HG03442 (cell line): ENCODE results near the gene NOXA1.

Experiments
- ATAC-seq: cut with Tn5 transposase; IDR thresholded peaks from one replicate; pipeline ENCODE4 v1.9.1; 2021; ENCODE audit warnings: mild to moderate bottlenecking, moderate library complexity; ENCODE audit not compliant: unreplicated experiment

The NOXA1 gene

DNA sequence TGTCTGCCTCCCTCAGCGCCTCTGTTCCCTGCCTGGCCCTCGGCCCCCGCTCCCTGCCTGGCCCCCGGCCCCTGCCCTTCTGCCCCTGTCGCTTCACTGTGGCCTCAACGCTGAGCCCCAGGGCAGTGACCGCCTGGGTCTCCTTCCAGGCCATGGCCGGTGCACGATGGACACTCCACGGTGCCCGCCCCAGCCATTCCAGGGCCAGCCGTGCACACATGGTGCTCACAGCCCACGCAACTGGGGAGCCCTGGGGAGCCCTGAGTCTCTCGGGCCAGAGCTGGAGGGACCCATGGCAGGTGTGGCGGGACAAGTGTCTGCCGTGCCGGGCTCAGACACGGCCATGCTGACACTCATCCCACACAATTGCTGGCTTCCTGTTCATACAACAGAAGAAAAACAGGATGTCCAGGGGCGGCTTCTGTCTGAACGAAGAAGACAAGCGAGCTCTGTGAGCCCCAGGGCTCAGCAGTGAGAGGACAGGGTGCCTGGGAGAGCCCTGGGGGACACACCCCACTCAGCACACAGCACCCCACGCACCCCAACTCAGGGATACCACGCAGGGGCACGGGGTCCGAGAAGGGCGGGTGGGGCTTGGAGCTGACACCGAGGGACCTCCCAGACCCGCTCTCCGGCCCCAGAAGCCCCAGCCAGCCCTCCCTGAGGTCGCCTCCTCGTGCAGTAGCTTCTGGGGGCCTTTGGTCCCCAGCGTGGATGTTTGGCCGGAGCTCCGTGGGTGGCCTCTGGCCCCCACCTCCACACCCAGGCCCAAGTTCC is 35.9 kb upstream of the NOXA1 start:
- no peak for ATAC-seq

DNA sequence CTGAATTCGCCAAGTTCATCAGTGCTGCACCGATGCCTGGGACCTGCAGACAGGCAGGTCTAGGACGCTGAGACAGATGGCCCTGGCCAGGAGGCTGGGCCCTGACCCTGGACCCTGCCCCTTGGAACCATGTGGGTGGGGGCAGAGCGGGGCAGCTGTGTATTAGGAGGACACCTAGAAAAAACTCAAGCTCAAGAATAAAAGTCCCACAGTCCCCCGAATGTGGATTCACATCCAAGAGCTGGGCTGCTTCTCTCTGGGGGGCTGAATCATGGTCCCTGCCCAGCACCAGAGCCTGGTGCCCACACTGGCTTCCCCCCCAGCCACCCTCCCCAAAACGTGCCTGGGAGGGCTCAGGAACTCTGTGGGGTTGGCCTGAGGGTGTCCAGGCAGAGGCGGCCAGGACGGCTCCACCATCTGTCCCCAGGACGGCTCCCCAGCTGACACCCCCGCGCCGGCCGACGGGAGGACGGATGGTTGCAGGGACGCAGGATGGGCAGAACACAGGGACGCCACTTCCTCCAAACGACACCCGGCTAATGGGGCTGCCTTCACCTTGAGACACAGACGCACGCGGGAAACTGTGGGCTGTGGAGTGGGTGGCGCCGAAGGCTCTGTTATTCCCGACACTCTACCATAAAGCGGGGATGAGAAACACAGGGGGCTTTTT is 35.2 kb upstream of the NOXA1 start:
- ATAC-seq = no peak

DNA sequence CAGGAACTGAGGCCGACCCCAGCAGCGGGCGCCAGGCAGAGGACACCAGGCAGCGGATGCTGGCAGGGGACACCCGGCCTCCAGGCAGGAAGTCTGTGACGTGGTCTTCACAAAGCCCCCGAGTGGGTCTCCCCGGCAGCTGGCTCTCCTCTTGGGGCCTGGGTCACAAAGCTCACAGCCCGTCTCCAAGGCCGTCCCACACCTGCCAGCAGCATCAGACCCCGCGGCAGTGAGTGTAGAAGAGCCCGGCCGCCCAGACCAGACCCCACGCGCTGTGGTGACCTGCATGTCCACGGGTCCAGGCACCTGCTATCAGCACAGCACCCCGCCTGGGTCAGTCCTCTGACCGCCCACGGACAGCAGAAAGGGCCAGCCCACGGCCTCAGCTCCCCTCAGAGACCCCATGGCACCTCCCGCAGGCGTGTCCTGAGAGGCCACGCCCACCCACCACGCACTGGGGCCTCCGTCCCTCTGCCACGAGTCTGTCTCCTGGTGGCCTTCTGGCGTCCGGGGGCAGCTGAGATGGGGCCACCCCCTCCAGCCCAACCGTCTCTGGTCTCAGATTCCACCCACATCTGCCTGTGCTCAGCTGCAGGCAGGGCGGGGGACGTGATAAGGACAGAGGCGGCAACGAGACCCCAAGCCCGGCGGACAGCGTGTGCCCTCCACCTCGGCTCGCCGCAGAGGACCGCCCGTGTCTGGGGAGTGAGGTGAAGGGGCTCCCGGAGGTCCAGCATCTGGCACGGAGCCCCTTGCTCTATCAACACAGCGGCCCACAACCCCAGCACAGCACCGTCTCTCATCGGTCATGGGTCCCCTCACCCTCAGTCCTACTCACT is 34.4 kb upstream of the NOXA1 start:
- ATAC-seq = no peak

DNA sequence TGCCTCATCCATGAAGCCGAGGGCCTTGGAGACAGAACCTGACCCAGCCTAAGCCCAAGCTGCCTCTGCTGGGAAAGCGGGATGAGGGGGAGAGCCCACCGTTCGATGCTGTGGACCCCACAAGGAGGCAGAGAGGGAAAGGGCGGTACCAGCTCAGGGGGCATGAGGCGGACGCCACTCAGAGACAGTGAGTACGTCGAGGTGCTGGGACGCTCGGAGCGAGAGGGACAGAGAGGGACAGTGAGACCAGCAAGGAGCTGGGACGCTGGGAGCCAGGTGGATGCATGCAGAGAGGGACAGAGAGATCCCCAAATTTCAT is 33.8 kb upstream of the NOXA1 start:
- no peak for ATAC-seq

DNA sequence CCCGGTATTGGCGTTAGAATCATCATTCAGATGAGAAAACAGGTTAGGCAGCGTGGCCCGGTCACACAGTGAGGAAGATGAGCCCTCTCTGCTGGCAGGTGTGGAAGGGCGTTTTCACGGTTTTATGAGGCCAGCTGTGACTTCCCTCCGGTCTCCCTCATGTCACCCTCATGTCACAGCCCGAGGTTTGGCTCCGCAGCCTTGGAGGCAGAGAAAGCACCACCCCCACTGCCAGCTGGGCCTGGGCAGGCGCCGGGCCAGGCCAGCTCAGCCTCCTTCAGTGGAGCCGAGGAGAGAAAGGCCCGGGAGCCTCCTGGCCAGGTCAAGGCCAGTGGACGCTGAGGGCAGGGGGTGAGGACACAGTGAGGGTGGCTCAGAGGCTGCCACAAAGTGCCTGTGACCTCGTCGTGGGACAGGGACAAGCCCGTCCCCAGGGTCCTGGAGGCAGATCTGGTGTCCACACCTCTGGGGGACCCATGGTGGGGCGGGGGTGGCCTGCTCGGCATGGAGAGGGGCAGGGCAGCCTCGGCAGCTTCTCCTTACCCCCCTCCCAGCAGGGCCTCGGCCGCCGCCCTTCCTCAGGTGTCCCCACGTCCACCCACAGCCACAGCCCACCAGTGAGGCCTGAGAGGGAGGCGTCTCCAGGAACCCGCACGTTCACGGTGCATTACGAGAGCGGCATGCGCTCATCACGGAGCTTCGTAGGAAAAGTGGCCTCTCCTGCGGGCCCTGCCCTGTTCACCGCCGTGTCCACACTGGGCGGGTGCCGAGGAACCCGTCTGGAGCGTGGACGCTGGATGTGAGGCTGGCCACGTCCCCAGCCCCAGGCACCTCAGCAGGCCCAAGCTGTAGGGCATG is 32.4 kb upstream of the NOXA1 start:
- no peak for ATAC-seq

DNA sequence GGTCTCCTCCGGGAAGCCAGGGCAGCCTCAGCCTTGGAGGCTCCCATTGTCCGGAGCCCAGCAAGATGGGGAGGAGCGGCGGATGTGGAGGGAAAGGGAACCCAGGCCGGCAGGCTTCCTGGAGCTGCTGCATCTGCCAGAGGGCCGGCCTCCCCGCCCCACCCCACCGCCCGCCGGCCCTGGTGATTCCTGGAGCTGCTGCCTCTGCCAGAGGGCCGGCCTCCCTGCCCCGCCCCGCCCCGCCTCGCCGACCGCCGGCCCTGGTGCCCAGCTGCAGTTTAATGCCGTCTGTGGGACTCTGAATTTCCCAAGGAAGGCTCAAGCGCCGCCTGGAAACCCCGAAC is 31.8 kb upstream of the NOXA1 start:
- no peak for ATAC-seq

DNA sequence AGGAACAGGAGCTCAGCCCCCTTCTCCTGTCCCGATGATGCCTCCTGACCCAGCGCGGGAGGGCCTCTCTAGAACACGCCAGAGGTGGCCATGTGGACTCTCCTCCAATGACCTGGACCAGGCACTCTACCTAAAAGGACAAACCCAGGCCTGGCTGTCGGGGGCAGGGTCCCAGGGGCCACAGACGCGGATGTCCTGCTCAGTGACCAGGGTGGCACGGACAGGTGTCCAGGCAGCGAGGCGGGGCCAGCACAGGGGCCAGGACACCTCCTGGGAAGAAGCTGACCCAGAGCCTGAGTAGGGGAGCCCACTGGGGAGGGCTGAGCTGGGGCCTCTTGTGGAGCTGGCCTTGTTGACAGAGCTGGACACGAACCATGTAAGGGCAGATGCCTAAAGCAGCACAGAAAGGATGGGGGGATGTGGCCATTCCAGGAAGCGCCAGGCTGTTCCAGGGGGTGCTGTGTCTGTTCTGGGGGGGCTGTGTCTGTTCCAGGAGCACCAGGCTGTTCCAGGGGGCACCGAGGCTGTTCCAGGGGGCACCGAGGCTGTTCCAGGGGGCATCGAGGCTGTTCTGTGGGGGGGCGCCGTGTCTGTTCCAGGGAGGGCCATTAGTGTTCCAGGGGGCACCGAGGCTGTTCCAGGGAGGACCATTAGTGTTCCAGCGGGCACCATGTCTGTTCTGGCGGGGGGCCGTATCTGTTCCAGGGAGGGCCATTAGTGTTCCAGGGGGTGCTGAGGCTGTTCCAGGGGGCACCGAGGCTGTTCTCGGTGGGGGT is 30.8 kb upstream of the NOXA1 start:
- ATAC-seq = no peak

DNA sequence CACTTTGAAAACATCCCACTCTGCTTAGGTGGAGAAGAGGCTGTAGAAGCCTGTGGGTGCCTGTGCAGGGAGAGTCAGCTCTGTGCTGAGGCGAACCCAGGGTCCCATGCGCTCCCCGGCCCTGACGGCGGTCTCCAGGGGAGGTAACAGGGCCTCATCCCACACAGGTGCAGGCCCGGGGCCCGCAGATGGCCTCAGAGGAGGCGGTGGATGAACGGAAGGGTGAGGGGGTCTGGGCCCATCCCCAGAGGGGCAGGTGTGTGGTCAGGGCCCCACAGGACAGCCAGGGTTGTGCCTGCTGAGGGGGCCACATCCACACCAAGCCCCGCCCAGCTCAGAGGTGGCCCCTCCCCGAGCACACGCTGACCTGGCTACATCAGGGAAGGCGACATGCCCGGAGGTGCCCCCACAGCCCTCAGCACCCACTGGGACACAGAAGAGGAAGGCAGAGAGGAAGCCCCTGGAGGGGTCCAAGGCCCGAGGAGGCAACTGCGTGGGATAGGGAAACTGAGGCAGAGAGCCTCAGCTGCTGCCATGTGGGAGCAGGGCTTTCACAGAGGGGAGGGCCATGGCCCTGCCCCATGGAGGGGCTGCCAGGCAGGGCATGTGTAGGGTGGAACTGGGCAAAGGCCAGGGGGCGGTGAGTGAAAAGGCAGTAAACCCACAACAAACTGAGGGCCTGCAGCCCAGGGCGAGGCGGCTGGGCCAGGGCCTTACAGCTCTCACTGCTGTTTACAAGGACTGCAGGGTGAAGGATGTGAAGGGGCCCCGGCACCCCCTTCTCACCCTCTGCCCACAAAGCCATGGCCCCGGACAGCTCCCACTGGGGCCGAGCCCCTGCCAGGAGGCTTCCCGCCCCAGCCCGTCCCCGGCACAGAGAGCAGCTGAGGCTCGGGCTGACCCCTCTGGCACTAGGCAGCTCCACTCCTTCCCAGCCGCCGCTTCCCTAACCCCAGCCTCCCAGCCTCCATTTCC is 29.7 kb upstream of the NOXA1 start:
- ATAC-seq = no peak

DNA sequence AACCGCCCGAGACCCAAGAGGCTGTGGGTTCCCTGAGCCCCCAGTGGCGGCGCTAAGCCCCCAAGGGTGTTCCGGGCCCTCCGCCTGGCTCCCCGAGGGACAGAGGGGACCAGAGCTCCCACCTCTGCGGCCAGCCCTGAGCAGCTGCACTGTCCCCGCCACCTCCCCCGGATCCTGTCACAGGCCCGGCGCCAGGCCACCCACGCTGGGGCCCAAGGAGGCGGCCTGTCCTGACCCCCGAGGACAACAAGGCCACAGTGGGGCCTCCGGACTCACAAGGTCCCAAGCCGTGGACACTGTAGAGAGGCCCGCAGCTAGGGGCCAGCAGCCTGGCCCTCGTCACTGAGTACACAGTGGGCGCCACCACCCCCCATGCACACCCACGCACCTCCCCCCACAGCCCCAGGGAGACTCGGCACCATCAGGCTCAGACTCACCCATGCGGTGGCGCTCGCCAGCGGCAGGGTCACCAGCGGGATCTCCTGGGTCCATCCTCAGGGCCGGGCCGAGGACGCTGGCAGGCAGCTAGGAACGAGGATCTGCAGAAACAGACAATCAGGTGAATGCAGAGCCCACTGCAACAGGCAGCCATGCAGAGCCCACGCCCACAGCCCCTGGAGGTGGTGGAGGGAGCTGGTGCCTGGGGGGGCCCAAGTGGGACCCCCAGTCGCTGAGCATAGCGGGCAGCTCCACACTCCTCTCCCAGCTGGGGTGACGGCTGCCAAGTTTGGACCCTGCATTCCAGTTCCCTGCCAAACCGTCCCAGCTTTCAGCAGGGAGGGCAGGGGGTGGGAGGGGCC is 28.1 kb upstream of the NOXA1 start:
- no peak for ATAC-seq

DNA sequence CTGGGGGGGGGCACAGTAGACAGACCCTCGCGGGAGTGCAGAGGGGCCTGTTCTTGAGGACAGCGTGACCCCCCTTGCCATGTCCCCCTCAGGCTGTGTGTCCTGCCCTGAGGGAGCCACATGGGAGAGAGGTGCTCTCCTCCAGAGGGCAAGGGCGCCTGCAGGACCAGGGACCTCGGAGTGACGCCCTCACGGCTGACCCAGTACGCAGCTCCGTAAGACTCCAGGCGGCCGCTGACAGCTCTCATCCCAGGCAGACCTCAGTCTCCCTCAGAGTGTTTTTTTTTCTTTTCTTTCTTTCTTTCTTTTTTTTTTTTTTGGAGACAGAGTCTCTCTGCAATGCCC is 27.6 kb upstream of the NOXA1 start:
- no peak for ATAC-seq

DNA sequence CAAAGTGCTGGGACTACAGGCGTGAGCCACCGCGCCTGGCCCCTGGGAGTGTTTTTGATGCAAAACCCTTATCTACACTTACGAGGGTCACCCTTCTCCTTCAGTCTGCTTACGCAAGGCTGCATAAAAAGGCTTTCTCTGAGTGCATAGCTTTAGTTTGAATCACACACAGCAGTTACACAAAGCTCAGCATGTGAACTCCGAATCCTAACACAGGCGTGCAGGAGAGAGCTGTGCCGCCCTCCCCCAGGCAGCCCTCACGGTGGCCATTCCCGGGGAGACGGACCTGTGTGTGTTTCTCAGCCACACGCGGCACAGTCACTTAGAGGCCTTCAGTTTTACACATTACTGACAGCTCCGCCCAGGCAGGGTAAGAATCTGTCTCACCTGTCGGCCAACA is 27.0 kb upstream of the NOXA1 start:
- no peak for ATAC-seq

DNA sequence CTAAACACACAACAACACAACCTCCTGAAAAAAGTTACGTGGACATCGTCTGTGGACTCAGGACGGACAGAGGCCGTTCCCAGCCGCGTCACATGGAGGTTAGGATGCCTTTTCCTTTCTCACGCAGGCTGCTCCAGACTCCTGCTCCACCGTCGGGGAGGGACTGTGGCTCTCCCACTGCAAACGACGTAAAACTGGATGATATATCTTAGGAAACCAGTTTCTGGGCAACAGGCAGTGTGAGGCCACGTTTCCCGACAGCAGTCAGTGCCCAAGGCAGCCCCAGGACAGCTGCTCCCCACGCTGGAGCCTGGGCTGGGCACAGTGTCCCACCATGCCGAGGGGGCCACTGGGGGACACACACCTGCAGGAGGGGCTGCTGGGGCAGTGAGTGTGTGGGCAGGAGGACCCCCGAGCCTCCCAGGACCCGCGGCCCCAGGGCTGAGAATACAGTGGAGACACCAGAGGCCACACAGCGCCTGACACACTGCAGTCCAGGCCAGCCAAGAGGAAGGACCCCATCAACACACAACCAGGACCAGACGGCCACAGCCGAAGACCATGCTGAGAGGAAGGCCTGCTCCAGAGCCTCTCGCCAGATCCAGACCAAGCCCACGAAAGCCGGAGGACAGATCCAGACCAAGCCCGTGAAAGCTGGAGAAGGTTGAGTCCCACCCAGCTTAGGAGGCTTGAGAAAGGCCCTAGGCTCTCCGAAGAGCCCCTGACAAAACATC is 26.4 kb upstream of the NOXA1 start:
- ATAC-seq = no peak

DNA sequence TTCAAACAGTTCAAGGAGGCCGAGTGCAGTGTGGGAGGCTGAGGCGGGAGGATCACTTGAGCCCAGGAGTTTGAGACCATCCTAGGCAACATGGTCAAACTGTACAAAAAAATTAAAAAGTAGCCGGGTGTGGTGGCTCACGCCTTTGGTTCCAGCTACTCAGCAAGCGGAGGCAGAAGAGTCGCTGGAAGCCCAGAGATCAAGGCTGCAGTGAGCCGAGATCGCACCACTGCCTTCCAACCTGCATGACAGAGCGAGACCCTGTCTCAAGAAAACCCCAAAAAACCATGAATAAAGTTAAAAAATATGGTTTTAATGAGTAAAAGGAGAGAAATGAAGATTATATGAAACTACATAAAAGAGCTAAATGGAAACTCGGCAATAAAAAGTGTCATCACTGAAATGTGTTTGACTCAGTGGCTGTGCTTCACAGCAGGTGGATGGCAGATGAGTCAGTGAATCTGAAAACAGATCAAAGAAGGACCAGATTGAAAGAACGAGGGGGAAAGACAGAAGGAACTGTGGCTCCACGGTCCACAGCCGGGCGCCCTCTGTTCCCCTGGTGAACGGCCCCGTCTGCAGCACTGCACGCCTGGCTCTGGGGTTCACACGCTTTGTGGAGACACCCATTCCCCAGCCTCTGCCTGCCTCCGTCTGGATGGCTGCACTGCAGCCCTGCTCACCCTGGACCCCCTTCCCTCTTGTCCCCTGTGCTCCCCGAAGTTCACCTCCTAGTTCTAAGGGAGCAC is 25.3 kb upstream of the NOXA1 start:
- no peak for ATAC-seq

DNA sequence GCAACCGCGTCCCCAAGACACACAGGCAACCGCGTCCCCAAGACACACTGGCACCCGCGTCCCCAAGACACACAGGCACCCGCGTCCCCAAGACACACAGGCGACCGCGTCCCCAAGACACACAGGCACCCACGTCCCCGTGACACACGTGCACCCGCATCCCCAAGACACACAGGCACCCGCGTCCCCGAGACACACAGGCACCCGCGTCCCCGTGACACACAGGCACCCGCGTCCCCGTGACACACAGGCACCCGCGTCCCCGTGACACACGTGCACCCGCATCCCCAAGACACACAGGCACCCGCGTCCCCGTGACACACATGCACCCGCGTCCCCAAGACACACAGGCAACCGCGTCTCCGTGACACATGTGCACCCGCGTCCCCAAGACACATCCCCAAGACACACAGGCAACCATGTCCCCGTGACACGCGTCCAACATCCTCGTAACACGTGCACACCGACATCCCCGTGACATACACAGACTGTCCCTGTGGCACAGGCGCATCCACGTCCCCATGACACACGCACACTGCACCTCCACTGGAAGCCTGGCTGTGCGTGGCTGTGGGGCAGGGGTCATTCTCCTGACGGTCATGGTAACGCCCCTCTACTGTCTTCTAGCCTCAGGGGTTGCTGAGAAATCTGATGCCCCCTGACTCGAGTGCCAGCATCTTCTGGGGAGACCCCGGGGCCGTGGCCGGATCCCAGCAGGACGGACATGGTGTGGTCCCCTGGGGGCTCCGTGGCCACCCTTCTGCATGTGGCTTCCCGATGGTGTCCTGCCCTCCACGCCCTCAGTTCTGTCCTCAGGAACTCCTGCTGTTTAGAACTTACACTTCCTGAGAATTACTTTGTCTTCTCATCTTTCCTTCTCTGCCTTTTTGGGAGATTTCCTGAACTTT is 24.4 kb upstream of the NOXA1 start:
- no peak for ATAC-seq

DNA sequence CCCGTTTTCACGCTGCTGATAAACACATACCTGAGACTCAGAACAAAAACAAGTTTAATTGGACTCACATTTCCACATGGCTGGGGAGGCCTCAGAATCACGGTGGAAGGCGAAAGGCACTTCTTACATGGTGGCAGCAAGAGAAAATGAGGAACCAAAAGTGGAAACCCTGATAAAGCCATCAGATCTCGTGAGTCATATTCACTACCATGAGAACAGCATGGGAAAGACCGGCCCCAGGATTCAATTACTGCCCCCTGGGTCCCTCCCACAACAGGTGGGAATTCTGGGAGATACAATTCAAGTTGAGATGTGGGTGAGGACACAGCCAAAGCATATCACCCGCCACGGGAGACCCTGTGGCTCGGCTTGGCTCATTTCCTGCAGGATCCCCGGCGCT is 20.4 kb upstream of the NOXA1 start:
- ATAC-seq = no peak

DNA sequence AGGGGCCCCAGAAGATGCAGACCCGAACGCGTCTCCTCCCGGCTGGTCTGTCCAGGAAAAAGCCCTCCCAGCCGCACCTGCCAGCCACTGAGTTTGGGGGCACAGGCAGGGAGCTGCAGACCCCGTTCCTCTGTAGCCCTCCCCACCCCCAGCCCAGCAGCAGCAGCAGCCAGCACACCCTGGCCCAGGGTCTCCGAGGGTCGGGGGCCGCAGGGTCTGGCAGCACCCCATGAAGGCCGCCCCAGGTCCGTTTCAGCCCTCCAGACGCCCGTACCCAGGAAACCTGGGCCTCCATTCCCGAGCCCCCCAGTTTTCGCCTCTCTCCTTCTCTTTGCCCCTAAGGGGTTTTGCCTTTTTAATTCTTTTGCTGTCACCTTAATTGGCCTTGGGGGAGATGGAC is 19.9 kb upstream of the NOXA1 start:
- ATAC-seq = no peak
